GM10248 (cell line): ENCODE data around the gene MRPL17.

ENCODE experiments used
- CTCF ChIA-PET: fragments of 300-600 bp; sonication (Branson Sonifier 250); formaldehyde crosslinking; extraction: SDS; loops from one replicate; lab custom pipeline; 2021; ENCODE audit warnings: antibody characterized with exemption; lab: Yijun Ruan, JAX
- POLR2A ChIA-PET: fragments of 350-650 bp; sonication (Branson Sonifier 250); formaldehyde crosslinking; extraction: SDS; loops from one replicate; lab custom pipeline; 2020; ENCODE audit warnings: antibody characterized with exemption; lab: Yijun Ruan, JAX
- DNase-seq: peaks from one replicate; pipeline ENCODE4 v3.0.0; 2012; ENCODE audit errors: extremely low spot score
- TF ChIP-seq, protein P1 (sequence below): IDR thresholded peaks from 2 replicates; pipeline ENCODE4 v1.5.1; 2012; ENCODE audit warnings: mild to moderate bottlenecking, low read depth; ENCODE audit errors: extremely low read depth, missing control alignments, control extremely low read depth

Gene MRPL17

GRCh38 chr11:6640036-6640984 is 42.8 kb downstream of the MRPL17 start:
- ChIA-PET POLR2A (interaction anchor here (1.2 to 1.3 kb wide), 2 partner anchors 21 to 43 kb away, joined by 3 to 4 read pairs; partner anchors contain the start of genes MRPL17 and TPP1), CTCF (interaction anchor here (1.5 kb wide), 1 partner anchor 43 kb away, joined by 4 read pairs; the partner anchor contains the start of gene MRPL17)
- TF ChIP-seq, protein P1, sequence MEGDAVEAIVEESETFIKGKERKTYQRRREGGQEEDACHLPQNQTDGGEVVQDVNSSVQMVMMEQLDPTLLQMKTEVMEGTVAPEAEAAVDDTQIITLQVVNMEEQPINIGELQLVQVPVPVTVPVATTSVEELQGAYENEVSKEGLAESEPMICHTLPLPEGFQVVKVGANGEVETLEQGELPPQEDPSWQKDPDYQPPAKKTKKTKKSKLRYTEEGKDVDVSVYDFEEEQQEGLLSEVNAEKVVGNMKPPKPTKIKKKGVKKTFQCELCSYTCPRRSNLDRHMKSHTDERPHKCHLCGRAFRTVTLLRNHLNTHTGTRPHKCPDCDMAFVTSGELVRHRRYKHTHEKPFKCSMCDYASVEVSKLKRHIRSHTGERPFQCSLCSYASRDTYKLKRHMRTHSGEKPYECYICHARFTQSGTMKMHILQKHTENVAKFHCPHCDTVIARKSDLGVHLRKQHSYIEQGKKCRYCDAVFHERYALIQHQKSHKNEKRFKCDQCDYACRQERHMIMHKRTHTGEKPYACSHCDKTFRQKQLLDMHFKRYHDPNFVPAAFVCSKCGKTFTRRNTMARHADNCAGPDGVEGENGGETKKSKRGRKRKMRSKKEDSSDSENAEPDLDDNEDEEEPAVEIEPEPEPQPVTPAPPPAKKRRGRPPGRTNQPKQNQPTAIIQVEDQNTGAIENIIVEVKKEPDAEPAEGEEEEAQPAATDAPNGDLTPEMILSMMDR: no peak
- DNase-seq: no peak

- CTCF ChIA-PET: interaction anchor here (0.8 to 1.7 kb wide), 5 partner anchors 8 to 107 kb away, joined by 3 to 8 read pairs (median 4); partner anchors contain the start of genes MRPL17 and TPP1
- no peak for DNase-seq
- TF ChIP-seq, protein P1: no peak
- POLR2A ChIA-PET: no interaction called here
Measured at GRCh38 chr11:6638429-6638828, 44.7 kb downstream of the MRPL17 start.

DNA sequence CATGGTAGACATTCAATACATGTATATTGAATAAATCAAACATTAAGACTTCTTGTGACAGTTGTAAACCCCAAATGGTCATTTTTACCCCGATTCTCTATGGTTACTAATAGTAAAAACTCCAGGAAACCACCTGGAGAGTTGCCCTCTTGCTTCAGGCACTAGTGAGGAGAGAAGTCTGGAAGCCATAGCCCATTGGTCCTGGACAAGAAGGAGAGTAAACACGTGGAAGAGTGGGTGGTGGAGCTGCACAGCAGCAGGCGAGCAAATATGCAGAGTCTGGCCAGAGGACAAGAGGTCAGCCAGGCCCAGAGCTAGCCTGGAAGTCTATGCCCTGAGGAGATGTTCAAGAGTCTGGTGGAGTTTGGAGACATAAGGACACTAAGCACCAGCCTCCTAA is 45.3 kb downstream of the MRPL17 start:
- CTCF ChIA-PET: interaction anchor here (1.2 to 1.7 kb wide), 4 partner anchors 8 to 14 kb away, joined by 3 to 8 read pairs (median 4); no protein-coding TSS in a partner anchor
- TF ChIP-seq, protein P1: no peak
- POLR2A ChIA-PET: no interaction called here
- no peak for DNase-seq

DNA sequence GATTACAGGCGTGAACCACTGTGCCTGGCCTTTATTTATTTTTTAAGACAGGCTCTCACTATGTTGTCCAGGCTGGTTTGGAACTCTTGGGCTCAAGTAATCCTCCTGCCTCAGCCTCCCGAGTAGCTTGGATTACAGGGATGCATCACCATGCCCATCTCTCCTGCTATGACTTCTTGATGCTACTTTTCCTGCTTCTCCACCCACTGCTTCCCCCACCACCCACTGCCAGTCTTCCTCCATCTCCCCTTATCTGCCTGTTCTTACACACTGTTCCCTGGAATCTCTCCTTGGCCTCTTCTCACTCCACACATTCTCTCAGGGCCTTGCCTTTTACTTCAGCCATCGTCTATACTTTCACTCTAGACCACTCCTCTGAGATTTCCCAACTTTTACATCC is 46.7 kb downstream of the MRPL17 start:
- CTCF ChIA-PET: interaction anchor here (1.2 kb wide), 2 partner anchors 9 to 12 kb away, joined by 3 read pairs; no protein-coding TSS in a partner anchor
- POLR2A ChIA-PET: no interaction called here
- no peak for DNase-seq

DNA sequence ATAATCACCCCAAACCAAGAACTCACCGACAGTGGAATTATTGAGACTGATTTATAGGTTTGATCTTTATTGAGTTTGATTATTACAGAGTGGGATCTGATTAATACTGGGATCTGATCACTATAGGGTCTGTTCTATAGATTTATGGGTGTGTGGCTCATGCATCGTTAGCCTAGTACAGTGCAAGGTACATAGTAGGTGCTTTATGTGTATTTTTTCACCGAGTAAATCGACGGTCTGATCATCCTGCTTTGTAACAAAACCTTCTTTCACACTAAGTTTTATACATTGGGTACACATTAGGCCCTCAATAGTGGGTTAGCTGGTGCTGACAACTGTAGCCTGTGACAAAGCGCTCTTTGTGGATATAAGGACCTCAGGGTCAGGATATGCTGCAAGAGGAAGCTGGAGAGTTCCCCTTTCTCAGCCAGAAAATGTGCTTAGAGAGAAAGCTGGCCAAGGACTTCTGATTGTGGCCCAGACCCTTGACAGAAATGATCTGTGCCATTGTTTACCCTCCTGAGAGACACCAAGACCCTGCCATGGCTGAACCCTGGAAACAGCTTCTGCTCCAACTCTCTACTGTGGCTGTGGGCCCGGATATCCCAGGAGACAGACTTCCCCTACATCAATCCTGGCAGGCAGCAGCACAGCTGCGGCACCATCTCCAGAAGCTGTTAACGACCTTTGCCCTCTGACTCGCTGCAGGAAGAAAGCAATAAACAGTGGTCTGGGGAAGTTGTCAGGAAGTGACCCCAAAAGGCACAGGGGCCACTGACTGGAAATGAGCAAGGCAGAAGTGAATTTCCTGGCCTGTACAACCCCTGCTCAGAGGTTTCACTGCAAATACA is 47.8 kb downstream of the MRPL17 start:
- POLR2A ChIA-PET: no interaction called here
- CTCF ChIA-PET: interaction anchor here (1.2 to 1.3 kb wide), 2 partner anchors 16 to 105 kb away, joined by 3 to 5 read pairs; partner anchors contain the start of gene TPP1
- TF ChIP-seq, protein P1: no peak
- DNase-seq: no peak

More for the DNA sequence above, 46.7 kb downstream of the MRPL17 start:
- TF ChIP-seq, protein P1: no peak
